MM.1S (cell line): ENCODE results near the gene WFDC10B.

Experiments
- DNase-seq: peaks from one replicate; pipeline ENCODE4 v3.0.0-alpha.2; 2015
- H2AFZ ChIP-seq: fragments of 300-600 bp; sonication (generic); 2 replicates; pipeline ENCODE4 v1.6.0; 2016; ENCODE audit warnings: antibody characterized with exemption, low read length
- H3F3A ChIP-seq: fragments of 300-600 bp; sonication (generic); 2 replicates; pipeline ENCODE4 v1.6.1; 2016; ENCODE audit warnings: mild to moderate bottlenecking, antibody characterized with exemption, low read length, moderate library complexity, mixed read lengths; ENCODE audit not compliant: insufficient read depth
- H3K27ac ChIP-seq: fragments of 300-600 bp; sonication (generic); 2 replicates; pipeline ENCODE4 v1.5.1; 2016; ENCODE audit warnings: mild to moderate bottlenecking, low read length
- H3K27me3 ChIP-seq: fragments of 300-600 bp; sonication (generic); replicated peaks from 2 replicates; pipeline ENCODE4 v1.6.0; 2016; ENCODE audit warnings: low read length; ENCODE audit not compliant: insufficient read depth
- H3K36me3 ChIP-seq: fragments of 300-600 bp; sonication (generic); replicated peaks from 2 replicates; pipeline ENCODE4 v1.6.1; 2016; ENCODE audit warnings: mild to moderate bottlenecking, low read length, mixed read lengths; ENCODE audit not compliant: insufficient read depth
- H3K4me1 ChIP-seq: fragments of 300-600 bp; sonication (generic); 2 replicates; pipeline ENCODE4 v1.6.1; 2016; ENCODE audit warnings: low read length, mixed read lengths
- H3K4me2 ChIP-seq: fragments of 300-600 bp; sonication (generic); 2 replicates; pipeline ENCODE4 v1.6.0; 2016; ENCODE audit warnings: low read depth, low read length
- H3K4me3 ChIP-seq: fragments of 300-600 bp; sonication (generic); 2 replicates; pipeline ENCODE4 v1.5.1; 2016; ENCODE audit warnings: low read length, mixed read lengths
- H3K79me2 ChIP-seq: fragments of 300-600 bp; sonication (generic); 2 replicates; pipeline ENCODE4 v1.6.1; 2016; ENCODE audit warnings: mixed run types, low read length, mixed read lengths
- H3K9ac ChIP-seq: fragments of 300-600 bp; sonication (generic); 2 replicates; pipeline ENCODE4 v1.6.1; 2016; ENCODE audit warnings: low read length, mixed read lengths
- H3K9me2 ChIP-seq: fragments of 300-600 bp; sonication (generic); replicated peaks from 2 replicates; pipeline ENCODE4 v1.6.1; 2016; ENCODE audit warnings: mild to moderate bottlenecking, low read length, mixed read lengths; ENCODE audit not compliant: insufficient read depth
- H3K9me3 ChIP-seq: fragments of 300-600 bp; sonication (generic); replicated peaks from 2 replicates; pipeline ENCODE4 v1.6.1; 2016; ENCODE audit warnings: mild to moderate bottlenecking, low read length, mixed read lengths; ENCODE audit not compliant: insufficient read depth
- H4K20me1 ChIP-seq: fragments of 300-600 bp; sonication (generic); 2 replicates; pipeline ENCODE4 v1.6.1; 2016; ENCODE audit warnings: mild to moderate bottlenecking, low read length, moderate library complexity, mixed read lengths; ENCODE audit not compliant: insufficient read depth
- CTCF ChIP-seq: fragments of 300-600 bp; sonication (generic); IDR thresholded peaks from 2 replicates; pipeline ENCODE4 v1.5.1; 2016; ENCODE audit warnings: antibody characterized with exemption, low read length, mixed read lengths
- EZH2 ChIP-seq: fragments of 300-600 bp; sonication (generic); optimal IDR thresholded peaks from 2 replicates; pipeline ENCODE3; 2017; ENCODE audit warnings: low read depth, mild to moderate bottlenecking, antibody characterized with exemption, low read length, mixed read lengths
- EZH2phosphoT487 ChIP-seq: fragments of 300-600 bp; sonication (generic); IDR thresholded peaks from 2 replicates; pipeline ENCODE4 v1.6.1; 2018; ENCODE audit warnings: antibody characterized with exemption, low read length

WFDC10B gene

GRCh38 chr20:45745015-45745414 is 40.2 kb upstream of the WFDC10B start:
- no peaks in the 10 kb centered on the region for H3K79me2 ChIP-seq
- DNase-seq = no peak
- no peaks in the 10 kb centered on the region for H4K20me1 ChIP-seq
- no peaks in the 10 kb centered on the region for H3K27me3 ChIP-seq
- H3K36me3 ChIP-seq = no peaks in the 10 kb centered on the region
- H3K4me1 ChIP-seq = no peaks in the 10 kb centered on the region; the same call in 1 of the 2 replicates
- no peak overlapping the region for H3K9ac ChIP-seq
- H3K4me3 ChIP-seq = no peak overlapping the region
- no peaks in the 10 kb centered on the region for H3F3A ChIP-seq
- no peak overlapping the region for H3K27ac ChIP-seq
- H3K4me2 ChIP-seq = no peak overlapping the region
- H3K9me3 ChIP-seq = no peaks in the 10 kb centered on the region
- no peak overlapping the region for H2AFZ ChIP-seq
- no peak for TF ChIP-seq EZH2phosphoT487
- no peak for TF ChIP-seq EZH2
- no peak for TF ChIP-seq CTCF
- no peaks in the 10 kb centered on the region for H3K9me2 ChIP-seq

GRCh38 chr20:45742596-45742995 is 37.8 kb upstream of the WFDC10B start:
- Histone ChIP-seq H3K4me2 (no peak overlapping the region), H3K27me3 (no peaks in the 10 kb centered on the region), H3K9ac (no peak overlapping the region), H3K9me3 (no peaks in the 10 kb centered on the region), H3K9me2 (no peaks in the 10 kb centered on the region), H2AFZ (no peak overlapping the region), H3K27ac (no peak overlapping the region), H3K79me2 (no peaks in the 10 kb centered on the region), H3F3A (no peaks in the 10 kb centered on the region), H4K20me1 (no peaks in the 10 kb centered on the region), H3K36me3 (no peaks in the 10 kb centered on the region), H3K4me1 (no peaks in the 10 kb centered on the region; the same call in 1 of the 2 replicates), H3K4me3 (no peak overlapping the region)
- TF ChIP-seq CTCF = no peak
- DNase-seq = no peak

- Histone ChIP-seq H3K27me3 (no peaks in the 10 kb centered on the region), H4K20me1 (no peaks in the 10 kb centered on the region), H3K9me3 (no peaks in the 10 kb centered on the region), H2AFZ (no peak overlapping the region), H3K9ac (no peak overlapping the region; the same call in 1 of the 2 replicates), H3K4me1 (peaks cover 15% of the 10 kb centered on the region; the same call in 1 of the 2 replicates), H3F3A (peaks cover 19% of the 10 kb centered on the region), H3K4me2 (peak overlapping the region; percentile 47; the same call in 1 of the 2 replicates), H3K36me3 (no peaks in the 10 kb centered on the region), H3K4me3 (no peak overlapping the region), H3K9me2 (no peaks in the 10 kb centered on the region), H3K27ac (peak overlapping the region; percentile 72; the same call in 1 of the 2 replicates), H3K79me2 (no peaks in the 10 kb centered on the region)
- DNase-seq = no peak
- no peak for TF ChIP-seq EZH2
- no peak for TF ChIP-seq EZH2phosphoT487
- no peak for TF ChIP-seq CTCF
These were observed 31.2 kb upstream of the WFDC10B start for GRCh38 chr20:45735988-45736387.
